GM19035 (cell line): ENCODE results near the gene SGK2.

Experiments used
- ATAC-seq: cut with Tn5 transposase; IDR thresholded peaks from one replicate; pipeline ENCODE4 v1.9.1; 2021; ENCODE audit not compliant: unreplicated experiment

SGK2 gene

DNA sequence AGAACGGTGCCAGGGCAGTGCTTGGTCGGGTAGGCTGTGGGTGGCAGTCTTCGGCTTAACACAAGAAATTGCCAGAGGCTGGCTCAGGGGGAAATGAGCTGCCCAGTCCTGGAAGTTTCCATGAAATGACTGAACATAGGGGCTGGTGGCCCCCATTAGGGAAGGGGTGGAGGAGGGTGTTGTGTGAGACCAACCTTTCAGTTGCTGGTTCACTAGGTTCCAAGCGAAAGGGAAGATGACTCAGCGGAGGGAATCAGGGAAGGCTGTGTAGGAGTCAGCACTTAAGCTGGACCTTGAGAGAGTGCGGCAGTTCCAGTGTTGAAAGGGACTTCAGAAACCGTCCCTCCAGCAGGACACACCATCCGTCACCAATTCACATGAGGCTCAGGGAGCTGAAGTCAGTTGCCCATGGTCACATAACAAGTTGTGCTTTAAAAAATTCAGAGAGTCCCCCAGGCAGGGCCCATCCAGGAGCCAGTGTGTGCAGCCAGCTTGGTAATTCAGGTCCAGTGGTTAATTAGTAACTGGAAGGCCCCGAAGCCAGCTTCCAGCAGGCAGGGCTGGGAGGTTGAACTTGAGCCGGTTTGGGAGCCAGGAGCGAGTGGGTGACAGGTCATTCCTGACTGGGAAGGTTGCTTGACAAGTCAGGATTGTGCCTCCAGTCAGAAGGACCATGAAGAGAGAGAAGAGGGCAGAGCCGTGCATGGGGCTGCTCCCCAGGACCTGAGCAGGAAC lies at the start of gene SGK2:
Gene SGK2 (plus strand): TSS at position 616 of the 735 bp plus-strand sequence. CDS start 7,469 bp downstream, outside the sequence.
- ATAC-seq, result no peak

DNA sequence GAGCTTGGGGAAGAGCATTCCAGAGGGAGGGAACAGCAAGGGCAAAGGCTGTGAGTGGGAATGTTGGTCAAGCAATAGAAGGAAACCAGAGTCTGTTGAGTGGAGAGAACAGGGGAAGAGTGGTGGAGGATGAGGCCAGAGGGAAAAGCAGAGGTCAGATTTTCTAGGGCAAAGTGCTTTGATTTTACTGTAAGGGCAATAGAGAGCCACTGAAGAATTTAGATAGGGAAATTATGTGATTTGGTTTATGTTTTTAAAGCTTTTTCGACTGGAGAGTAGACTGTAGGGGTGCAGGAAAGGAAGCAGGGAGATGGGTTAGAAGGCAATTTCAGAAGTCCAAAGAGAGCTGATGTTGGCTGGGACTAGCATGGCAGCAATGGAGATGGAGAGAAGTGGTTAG lies 46.9 kb upstream of the SGK2 start:
- no peak for ATAC-seq

GRCh38 chr20:43513372-43513930 lies 45.4 kb upstream of the SGK2 start:
- peak; percentile 2 for ATAC-seq

DNA sequence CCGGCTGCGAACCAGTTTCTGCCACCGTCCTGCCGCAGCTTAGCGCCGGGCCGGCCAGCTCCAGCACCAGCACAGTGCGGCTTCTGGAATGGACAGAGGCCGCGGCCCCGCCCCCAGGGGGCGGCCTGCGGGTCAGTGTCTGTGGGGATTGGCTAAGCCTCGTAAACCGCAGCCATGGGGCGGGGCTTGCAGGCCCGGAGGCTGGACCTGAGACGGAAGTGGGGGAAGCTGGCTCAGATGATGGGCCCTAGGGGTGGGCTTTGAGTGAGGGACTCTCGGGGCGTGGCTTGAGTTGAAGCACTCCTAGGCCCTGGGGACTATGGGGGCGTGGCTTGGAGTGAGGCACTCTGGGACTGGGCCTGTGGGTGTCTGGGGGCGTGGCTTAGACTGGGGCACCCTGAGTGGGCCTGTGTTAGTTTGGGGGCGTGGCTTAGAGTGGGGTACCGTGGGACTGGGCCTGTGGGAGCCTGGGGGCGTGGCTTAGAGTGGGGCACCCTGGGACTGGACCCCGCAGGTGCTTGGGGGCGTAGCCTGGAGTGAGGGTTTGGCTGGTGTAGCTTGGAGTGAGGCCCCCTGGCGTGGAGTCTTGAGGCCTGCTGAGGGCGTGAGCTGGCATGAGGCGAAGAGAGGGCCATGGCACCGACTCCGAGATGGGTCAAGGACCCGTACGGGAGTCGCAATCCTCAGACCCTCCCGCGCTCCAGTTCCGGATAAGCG lies 44.7 kb upstream of the SGK2 start:
- ATAC-seq, result peak; percentile 80

GRCh38 chr20:43514648-43514999 lies 44.2 kb upstream of the SGK2 start:
- ATAC-seq, result peak; percentile 19

DNA sequence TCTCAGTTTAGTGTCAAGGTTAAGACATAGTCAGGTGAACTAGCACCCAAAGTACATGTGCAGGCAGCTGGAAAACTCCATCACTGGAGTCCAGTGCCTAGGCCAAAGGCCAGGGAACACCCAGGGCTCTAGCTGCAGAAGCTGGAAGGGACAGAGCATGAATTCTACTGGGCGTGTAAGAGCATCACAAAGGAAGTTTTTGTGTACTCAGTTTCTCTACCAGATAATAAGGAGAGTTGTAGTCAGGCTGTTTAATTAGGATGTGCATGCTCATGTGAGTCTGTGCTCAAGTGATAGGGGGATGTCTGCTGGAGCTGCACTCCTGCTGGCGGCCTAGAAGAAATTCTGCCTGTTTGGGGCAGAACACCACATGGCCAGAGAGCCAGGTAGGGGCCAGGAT lies 43.2 kb upstream of the SGK2 start:
- no peak for ATAC-seq

- ATAC-seq, result no peak
Measured at GRCh38 chr20:43516251-43516824, 42.5 kb upstream of the SGK2 start.

- ATAC-seq, result no peak
Measured at GRCh38 chr20:43520074-43520630, 38.7 kb upstream of the SGK2 start.

- no peak for ATAC-seq
Measured at GRCh38 chr20:43525021-43525420, 33.8 kb upstream of the SGK2 start.

DNA sequence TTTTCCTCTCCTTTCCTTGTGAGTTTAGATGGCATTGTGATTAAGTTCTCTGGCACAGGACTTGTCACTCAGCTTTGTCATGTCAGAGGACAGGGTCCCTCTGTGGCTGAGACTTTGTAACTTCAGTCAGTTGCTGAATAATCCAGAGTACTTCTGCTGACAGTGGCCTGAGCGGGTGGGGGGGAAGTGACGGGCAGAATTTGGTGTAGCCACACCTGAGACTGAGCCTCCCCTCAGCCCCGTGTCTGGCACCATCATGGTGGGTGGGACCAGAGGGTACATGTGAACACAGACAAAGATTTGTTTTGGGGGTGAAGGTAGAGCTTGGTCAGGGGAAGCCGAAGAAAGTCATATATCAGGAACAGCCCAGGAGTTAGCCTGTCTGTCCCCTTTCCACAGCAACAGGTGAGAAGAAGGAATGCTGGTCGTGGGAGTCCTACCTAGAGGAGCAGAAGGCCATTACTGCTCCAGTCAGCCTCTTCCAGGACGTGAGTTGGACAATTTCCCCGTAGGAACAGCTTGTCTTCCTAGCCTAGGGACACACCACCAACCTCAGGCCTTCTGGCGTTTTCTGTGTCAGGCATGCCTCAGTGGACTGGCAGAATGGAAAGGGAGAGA lies 30.5 kb upstream of the SGK2 start:
- ATAC-seq, result no peak

GRCh38 chr20:43529051-43529450 lies 29.8 kb upstream of the SGK2 start:
- ATAC-seq, result no peak

GRCh38 chr20:43529457-43530153 lies 29.2 kb upstream of the SGK2 start:
- no peak for ATAC-seq

DNA sequence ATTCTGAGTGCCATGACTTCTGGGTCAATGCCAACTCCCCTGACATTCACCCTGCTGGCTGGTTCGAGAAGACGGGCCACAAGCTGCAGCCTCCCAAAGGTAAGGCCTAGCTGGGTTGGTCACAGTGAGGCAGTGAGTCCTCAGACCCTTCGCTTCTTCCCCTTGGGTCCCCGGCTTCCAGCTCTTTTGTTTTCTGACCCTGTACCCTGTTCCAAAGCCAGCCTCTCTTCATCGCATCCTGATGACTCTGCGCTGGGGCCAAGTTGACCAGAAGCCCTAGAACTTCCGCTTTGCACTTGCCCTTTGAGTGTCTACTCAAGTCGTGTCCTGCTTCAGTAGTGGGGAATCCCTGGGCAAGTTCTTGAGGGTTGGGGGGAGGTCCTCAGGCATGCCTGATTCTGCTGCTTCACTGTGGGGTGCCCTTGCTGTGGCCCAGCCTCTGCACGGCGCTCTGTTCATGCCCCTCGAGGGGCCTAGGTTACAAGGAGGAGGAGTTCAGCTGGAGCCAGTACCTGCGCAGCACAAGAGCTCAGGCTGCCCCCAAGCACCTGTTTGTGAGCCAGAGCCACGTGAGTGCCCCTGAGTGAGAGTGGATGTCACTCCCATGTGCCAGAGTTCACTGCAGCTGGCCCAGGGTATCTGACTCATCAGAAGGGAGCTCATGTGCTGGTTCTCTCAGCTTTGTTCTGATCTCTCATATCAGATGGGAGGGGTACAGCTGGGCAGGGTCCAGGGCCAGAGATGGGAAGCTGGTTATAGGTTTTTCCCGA lies 28.3 kb upstream of the SGK2 start:
- no peak for ATAC-seq

DNA sequence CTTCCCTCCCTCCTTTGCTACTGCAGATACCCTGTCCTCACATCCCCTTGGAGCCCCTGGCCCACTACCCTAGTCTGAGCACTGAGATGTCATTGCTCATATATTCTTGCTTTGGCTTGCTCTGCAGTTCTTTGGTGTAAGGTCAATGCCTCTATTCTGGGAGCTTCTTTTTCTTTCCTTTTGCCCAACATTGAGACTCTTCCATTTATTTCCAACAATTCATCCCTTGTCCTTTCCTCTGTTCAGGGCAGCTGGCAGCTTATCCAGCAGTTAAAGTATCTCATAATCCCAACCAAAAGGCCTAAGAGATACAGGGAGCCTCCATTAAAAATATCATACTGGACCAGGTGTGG lies 27.8 kb upstream of the SGK2 start:
- no peak for ATAC-seq

- ATAC-seq, result no peak
Measured at GRCh38 chr20:43532416-43533055, 26.3 kb upstream of the SGK2 start.

DNA sequence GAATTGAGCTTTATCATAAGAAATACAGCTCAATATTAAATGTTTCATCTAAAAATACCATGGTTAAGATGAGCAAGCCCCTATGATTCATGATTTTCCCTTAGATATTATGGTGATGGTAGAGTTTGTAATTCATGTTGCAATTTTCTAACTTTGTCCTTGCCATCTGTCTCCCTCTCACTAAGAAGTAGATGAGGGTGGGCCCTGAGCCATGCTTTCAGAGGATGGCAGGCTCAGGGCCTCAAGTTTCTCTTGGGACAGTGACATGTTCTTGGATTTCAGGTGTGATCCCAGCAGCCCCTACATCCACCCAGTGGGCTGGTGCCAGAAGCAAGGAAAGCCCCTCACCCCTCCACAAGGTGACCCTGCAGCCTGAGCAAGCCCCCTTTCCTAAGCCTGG lies 25.8 kb upstream of the SGK2 start:
- ATAC-seq, result no peak

DNA sequence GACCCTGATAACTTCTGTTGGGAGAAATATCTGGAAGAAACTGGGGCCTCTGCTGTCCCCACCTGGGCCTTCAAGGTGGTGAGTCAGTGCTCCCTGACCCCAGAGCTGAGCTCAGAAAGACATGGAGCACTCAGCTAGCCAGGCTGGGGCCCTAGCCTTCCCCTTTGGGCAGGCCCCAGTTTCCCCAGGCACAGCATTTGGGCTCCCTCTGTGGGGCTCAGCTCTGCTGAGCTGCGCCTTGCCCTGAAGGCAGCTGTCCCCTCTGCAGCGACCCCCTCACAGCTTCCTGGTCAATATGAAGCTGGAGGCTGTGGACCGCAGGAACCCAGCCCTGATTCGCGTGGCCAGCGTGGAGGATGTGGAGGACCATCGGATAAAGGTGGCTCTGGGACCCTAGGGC lies 24.8 kb upstream of the SGK2 start:
- no peak for ATAC-seq

GRCh38 chr20:43534791-43535350 lies 24.0 kb upstream of the SGK2 start:
- no peak for ATAC-seq

GRCh38 chr20:43535370-43536004 lies 23.3 kb upstream of the SGK2 start:
- ATAC-seq, result no peak
